SK-N-MC (cell line): ENCODE measurements around the gene MAP1LC3B.

Source experiments
- EZH2 ChIP-seq: fragments of 200-600 bp; sonication (generic); IDR thresholded peaks from one replicate; pipeline ENCODE4 v1.6.1; 2017; ENCODE audit warnings: antibody characterized with exemption
- POLR2AphosphoS5 ChIP-seq: IDR thresholded peaks from 2 replicates; pipeline ENCODE4 v1.6.1; 2012; ENCODE audit warnings: mild to moderate bottlenecking, low read depth, low read length, borderline replicate concordance

GRCh38 chr16:87367529-87367928 is 24.6 kb upstream of the MAP1LC3B start:
- TF ChIP-seq EZH2 (no peak), POLR2AphosphoS5 (no peak)
